GM20000 (cell line): Measurements from ENCODE around the gene CCDC154.
"Not testable (repeated sequence)": the region's sequence is repeated elsewhere in the genome, so short reads cannot be mapped to it uniquely, and the experiment has no call there.

Experiments used
- DNase-seq: peaks from one replicate; pipeline ENCODE4 v3.0.0; 2012; ENCODE audit warnings: low spot score
- CTCF ChIP-seq: IDR thresholded peaks from 2 replicates; pipeline ENCODE4 v1.5.1; 2012; ENCODE audit warnings: mild to moderate bottlenecking, control low read depth; ENCODE audit errors: extremely low read depth, missing control alignments

The CCDC154 gene

GRCh38 chr16:1446296-1447080 lies 2.1 kb upstream of the CCDC154 start:
- no peak for TF ChIP-seq CTCF
- no peak for DNase-seq

- no peak for TF ChIP-seq CTCF
- DNase-seq = no peak
Observed at GRCh38 chr16:1445518-1446203, 1.3 kb upstream of the CCDC154 start.

- DNase-seq = no peak
- TF ChIP-seq CTCF = no peak
Observed at GRCh38 chr16:1444730-1445517, 568 bp upstream of the CCDC154 start.

- TF ChIP-seq CTCF = no peak
- peak; percentile 45 for DNase-seq
Observed at GRCh38 chr16:1443403-1443973, 868 bp downstream of the CCDC154 start.

- DNase-seq = no peak
- TF ChIP-seq CTCF = no peak
Observed at GRCh38 chr16:1442697-1443096, 1.7 kb downstream of the CCDC154 start.

GRCh38 chr16:1441391-1441829 lies 2.9 kb downstream of the CCDC154 start:
- TF ChIP-seq CTCF = no peak
- no peak for DNase-seq

- DNase-seq = not testable (repeated sequence)
Observed at GRCh38 chr16:1439699-1440074, 4.7 kb downstream of the CCDC154 start.
